Endothelial cell of umbilical vein (primary cell): ENCODE results near the gene IQSEC2. TPM values are rescaled to one million over a fixed set of nuclear protein-coding genes. Genes with fewer than 3 reads are reported as not detected.

ENCODE experiments used
- BruUV-seq: library from RNA; stranded (reverse); fragments of 400-500 nt; replicated peaks from 2 replicates; lab custom pipeline; 2021; lab: Mats Ljungman, UMichigan
- CTCF ChIA-PET: fragments of 300-600, 350-600 bp; sonication (Branson Sonifier 250); formaldehyde crosslinking; loops from one replicate; lab custom pipeline; 2021; ENCODE audit warnings: antibody characterized with exemption, inconsistent platforms; lab: Charles Lee
- POLR2A ChIA-PET: fragments of 300-600, 350-600 bp; sonication (Branson Sonifier 250); formaldehyde crosslinking; loops from one replicate; lab custom pipeline; 2021; ENCODE audit warnings: antibody characterized with exemption, inconsistent platforms; lab: Charles Lee
- DNase-seq: peaks from one replicate; pipeline ENCODE4 v3.0.0-alpha.2; 2011; ENCODE audit warnings: low read depth, low spot score
- FAIRE-seq: peaks from 2 replicates; lab custom pipeline; 2011; peaks lifted over from hg19 to GRCh38; lab: Jason Lieb, UNC
- H2AFZ ChIP-seq: 2 replicates; pipeline ENCODE4 v1.6.0; 2012; ENCODE audit warnings: low read depth, low read length, control low read depth, inconsistent platforms
- H3K27ac ChIP-seq: 2 replicates; pipeline ENCODE4 v1.5.1; 2011; ENCODE audit warnings: low read depth, mild to moderate bottlenecking, control low read depth, low read length, moderate library complexity; ENCODE audit not compliant: insufficient read depth
- H3K27me3 ChIP-seq, 2 experiments: 2 replicates each; pipeline versions ENCODE4 v1.6.0 to v1.6.1; 2011; ENCODE audit warnings: low read length in 2 of 2, mixed read lengths in 1 of 2; ENCODE audit not compliant: control insufficient read depth in 2 of 2, insufficient read depth in 2 of 2
- H3K36me3 ChIP-seq, 2 experiments: 2 replicates in 1 of 2; 3 replicates in 1 of 2; pipeline ENCODE4 v1.5.1; 2011; ENCODE audit warnings: low read length in 2 of 2, mild to moderate bottlenecking in 1 of 2, moderate library complexity in 1 of 2; ENCODE audit not compliant: control insufficient read depth in 2 of 2, insufficient read depth in 2 of 2; ENCODE audit errors: extremely low read depth in 1 of 2
- H3K4me1 ChIP-seq: 3 replicates; pipeline ENCODE4 v1.5.1; 2011; ENCODE audit warnings: mild to moderate bottlenecking, low read length; ENCODE audit not compliant: control insufficient read depth, insufficient read depth; ENCODE audit errors: extremely low read depth
- H3K4me2 ChIP-seq: 2 replicates; pipeline ENCODE4 v1.6.1; 2011; ENCODE audit warnings: low read length, control low read depth, mixed read lengths; ENCODE audit not compliant: insufficient read depth
- H3K4me3 ChIP-seq, 3 experiments: fragments of 200-600 bp in 1 of 3; sonication (generic), shearing (Covaris generic) in 1 of 3; replicated peaks in 1 of 3; 2 replicates each; pipeline ENCODE4 v1.5.1; 2011 to 2016; ENCODE audit warnings: control low read depth in 3 of 3, low read length in 3 of 3, mild to moderate bottlenecking in 2 of 3, inconsistent platforms in 1 of 3, low read depth in 1 of 3, moderate library complexity in 1 of 3; ENCODE audit not compliant: insufficient read depth in 1 of 3
- H3K79me2 ChIP-seq: 2 replicates; pipeline ENCODE4 v1.6.0; 2012; ENCODE audit warnings: low read length, inconsistent platforms; ENCODE audit not compliant: control insufficient read depth, insufficient read depth
- H3K9ac ChIP-seq: replicated peaks from 2 replicates; pipeline ENCODE3; 2011; ENCODE audit warnings: low read length, control low read depth; ENCODE audit not compliant: insufficient read depth; ENCODE audit errors: extremely low read depth
- H3K9me1 ChIP-seq: replicated peaks from 3 replicates; pipeline ENCODE4 v1.6.0; 2011; ENCODE audit warnings: mild to moderate bottlenecking, low read length; ENCODE audit not compliant: control insufficient read depth, insufficient read depth; ENCODE audit errors: extremely low read depth
- H3K9me3 ChIP-seq: replicated peaks from 2 replicates; pipeline ENCODE4 v1.5.1; 2012; ENCODE audit warnings: low read length, inconsistent platforms; ENCODE audit not compliant: control insufficient read depth, insufficient read depth
- H4K20me1 ChIP-seq: replicated peaks from 2 replicates; pipeline ENCODE3; 2011; ENCODE audit warnings: mild to moderate bottlenecking, low read length; ENCODE audit not compliant: control insufficient read depth, insufficient read depth; ENCODE audit errors: extremely low read depth
- FOS ChIP-seq: IDR thresholded peaks from 2 replicates; pipeline ENCODE4 v1.6.1; 2011; ENCODE audit warnings: mild to moderate bottlenecking, low read length, moderate library complexity, borderline replicate concordance; ENCODE audit not compliant: insufficient read depth
- GATA2 ChIP-seq: IDR thresholded peaks from 2 replicates; pipeline ENCODE4 v1.7.0; 2011; ENCODE audit warnings: low read depth, mild to moderate bottlenecking, moderate library complexity, mixed read lengths, low read length; ENCODE audit not compliant: insufficient read length, insufficient read depth
- JUN ChIP-seq: IDR thresholded peaks from 2 replicates; pipeline ENCODE4 v1.6.1; 2011; ENCODE audit warnings: borderline replicate concordance, low read depth; ENCODE audit not compliant: insufficient read length, insufficient read depth
- MYC ChIP-seq: IDR thresholded peaks from one replicate; pipeline ENCODE4 v1.6.1; 2011; ENCODE audit warnings: mild to moderate bottlenecking, low read depth, low read length
- POLR2A ChIP-seq: IDR thresholded peaks from 2 replicates; pipeline ENCODE4 v1.6.1; 2012; ENCODE audit warnings: low read depth, mild to moderate bottlenecking, control low read depth, low read length
- POLR2AphosphoS5 ChIP-seq: IDR thresholded peaks from 2 replicates; pipeline ENCODE4 v1.6.1; 2012; ENCODE audit warnings: low read depth, mild to moderate bottlenecking, control low read depth, low read length, moderate library complexity; ENCODE audit not compliant: insufficient read depth
- dilution Hi-C: fragments of 300-500 bp; cut with MboI; formaldehyde crosslinking; loops from one replicate; pipeline ENCODE4 v1.15.0; 2019; ENCODE audit warnings: low sequenced_read_pairs; ENCODE audit not compliant: extremely low pct_ligation_motif_present
- intact Hi-C: fragments of 100-400 bp; cut with micrococcal nuclease; formaldehyde crosslinking; loops from one replicate; pipeline ENCODE4 v1.10.0; 2022
- polyA plus RNA-seq, 4 experiments: library from polyadenylated mRNA; depleted of rRNA in 3 of 4; stranded (reverse) in 3 of 4; unstranded in 1 of 4; fragments of >200 nt; gene quantifications; 2 replicates each; pipeline versions ENCODE4 v1.2.1 to v1.2.3, GENCODE V29; 2011 to 2012; ENCODE audit warnings: missing spikeins in 1 of 4
- total RNA-seq: library from RNA; stranded (reverse); gene quantifications from 2 replicates; pipeline ENCODE4 v1.2.3, GENCODE V29; 2021
- TF ChIP-seq, protein P1 (sequence below): IDR thresholded peaks from 2 replicates; pipeline ENCODE4 v1.6.1; 2011; ENCODE audit not compliant: insufficient read depth, insufficient read length
- TF ChIP-seq, protein P2 (sequence below), 2 donors: IDR thresholded peaks; 1 replicate in 1 of 2; 2 replicates in 1 of 2; pipeline ENCODE4 v1.5.1; 2011; ENCODE audit warnings: low read length in 2 of 2, mild to moderate bottlenecking in 2 of 2, moderate library complexity in 2 of 2, control low read depth in 1 of 2, inconsistent platforms in 1 of 2, low read depth in 1 of 2; ENCODE audit not compliant: insufficient read depth in 1 of 2; ENCODE audit errors: extremely low read depth in 1 of 2

Gene IQSEC2
- total and polyA plus RNA-seq, 2 donors (not counting 3 experiments of a cell fraction or from before 2014, with no cell fraction given), result 5.4 to 9.9 TPM

GRCh38 chrX:53268173-53268572 is 13.2 kb downstream of the IQSEC2 start:
- CTCF ChIA-PET, result no interaction called here
- TF ChIP-seq FOS, result no peak
- TF ChIP-seq, protein P1, sequence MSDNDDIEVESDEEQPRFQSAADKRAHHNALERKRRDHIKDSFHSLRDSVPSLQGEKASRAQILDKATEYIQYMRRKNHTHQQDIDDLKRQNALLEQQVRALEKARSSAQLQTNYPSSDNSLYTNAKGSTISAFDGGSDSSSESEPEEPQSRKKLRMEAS, result no peak
- no peak for TF ChIP-seq POLR2A
- no peak for TF ChIP-seq MYC
- TF ChIP-seq, protein P2, sequence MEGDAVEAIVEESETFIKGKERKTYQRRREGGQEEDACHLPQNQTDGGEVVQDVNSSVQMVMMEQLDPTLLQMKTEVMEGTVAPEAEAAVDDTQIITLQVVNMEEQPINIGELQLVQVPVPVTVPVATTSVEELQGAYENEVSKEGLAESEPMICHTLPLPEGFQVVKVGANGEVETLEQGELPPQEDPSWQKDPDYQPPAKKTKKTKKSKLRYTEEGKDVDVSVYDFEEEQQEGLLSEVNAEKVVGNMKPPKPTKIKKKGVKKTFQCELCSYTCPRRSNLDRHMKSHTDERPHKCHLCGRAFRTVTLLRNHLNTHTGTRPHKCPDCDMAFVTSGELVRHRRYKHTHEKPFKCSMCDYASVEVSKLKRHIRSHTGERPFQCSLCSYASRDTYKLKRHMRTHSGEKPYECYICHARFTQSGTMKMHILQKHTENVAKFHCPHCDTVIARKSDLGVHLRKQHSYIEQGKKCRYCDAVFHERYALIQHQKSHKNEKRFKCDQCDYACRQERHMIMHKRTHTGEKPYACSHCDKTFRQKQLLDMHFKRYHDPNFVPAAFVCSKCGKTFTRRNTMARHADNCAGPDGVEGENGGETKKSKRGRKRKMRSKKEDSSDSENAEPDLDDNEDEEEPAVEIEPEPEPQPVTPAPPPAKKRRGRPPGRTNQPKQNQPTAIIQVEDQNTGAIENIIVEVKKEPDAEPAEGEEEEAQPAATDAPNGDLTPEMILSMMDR (IDR thresholded peaks at IDR 0.05; ENCODE audit: extremely low read depth in 1 of 2, insufficient read depth in 1 of 2, low read depth in 1 of 2, low read length in 2 of 2), result no peak
- no peak for TF ChIP-seq POLR2AphosphoS5
- no peak for TF ChIP-seq JUN
- no peak for TF ChIP-seq GATA2
- no peak overlapping the region for H3K9ac ChIP-seq
- dilution Hi-C loops (no loop called here), intact Hi-C loops (no loop called here)
- H4K20me1 ChIP-seq, result no peaks in the 10 kb centered on the region
- no peak overlapping the region for H2AFZ ChIP-seq
- H3K27ac ChIP-seq, result no peak overlapping the region
- H3K4me3 ChIP-seq, result no peak overlapping the region
- H3K36me3 ChIP-seq, result no peaks in the 10 kb centered on the region
- no TSS peak for BruUV-seq
- DNase-seq, result no peak
- H3K9me3 ChIP-seq, result no peaks in the 10 kb centered on the region
- H3K4me1 ChIP-seq, result peaks cover 8% of the 10 kb centered on the region
- POLR2A ChIA-PET, result no interaction called here
- no peaks in the 10 kb centered on the region for H3K79me2 ChIP-seq
- H3K27me3 ChIP-seq, result no peaks in the 10 kb centered on the region
- no peak overlapping the region for H3K4me2 ChIP-seq
- FAIRE-seq, result no peak
- no peaks in the 10 kb centered on the region for H3K9me1 ChIP-seq
